ENCODE data around the gene HNRNPA0. TPM values are rescaled to one million over a fixed set of nuclear protein-coding genes. Genes with fewer than 3 reads are reported as not detected.

The HNRNPA0 gene
- total and polyA plus RNA-seq, 12 donors, result 7.9 to 23.8 (median 17.4) TPM

GRCh38 chr5:137796279-137796678, 42.1 kb upstream of the HNRNPA0 start:
- intact Hi-C loops (cut with DNase I), result no loop called here
- H3K9me3 ChIP-seq, result no peaks in the 10 kb centered on the region
- no peak overlapping the region for H3K4me3 ChIP-seq
- H3K27ac ChIP-seq, result peak overlapping the region in 1 of 10 donors; percentile 22
- no peak for TF ChIP-seq CTCF (IDR thresholded peaks at IDR 0.05)
- ATAC-seq, result no peak
- no peaks in the 10 kb centered on the region for H3K36me3 ChIP-seq
- no peak for DNase-seq
- no peaks in the 10 kb centered on the region for H3K27me3 ChIP-seq
- 30 to 45% methylated on average over 3 of the region's 3 CpGs for WGBS, 2 donors
- peaks cover 0 to 10% (median 0%) of the 10 kb centered on the region in 9 donors for H3K4me1 ChIP-seq

- ATAC-seq, result peak in 1 of 8 donors; percentile 19
- Histone ChIP-seq H3K4me3 (no peak overlapping the region), H3K27me3 (no peaks in the 10 kb centered on the region), H3K4me1 (peaks cover 0 to 10% (median 0%) of the 10 kb centered on the region in 9 donors), H3K9me3 (no peaks in the 10 kb centered on the region), H3K36me3 (no peaks in the 10 kb centered on the region), H3K27ac (no peak overlapping the region)
- no peak for TF ChIP-seq CTCF (IDR thresholded peaks at IDR 0.05)
- 69 to 80% methylated on average over 4 to 5 of the region's 5 CpGs for WGBS, 2 donors
- intact Hi-C loops (cut with DNase I), result no loop called here
- DNase-seq, result no peak
Measured at GRCh38 chr5:137794863-137795262, 40.7 kb upstream of the HNRNPA0 start.

- 91 to 94% methylated on average over 1 of the region's 1 CpG for WGBS, 2 donors
- H3K4me1 ChIP-seq, result peaks cover 0 to 10% (median 0%) of the 10 kb centered on the region in 9 donors
- H3K9me3 ChIP-seq, result peaks cover 0 to 5% (median 0%) of the 10 kb centered on the region in 11 donors
- no peaks in the 10 kb centered on the region for H3K36me3 ChIP-seq
- no peak overlapping the region for H3K27ac ChIP-seq
- no peak for ATAC-seq
- no peak for TF ChIP-seq CTCF (IDR thresholded peaks at IDR 0.05)
- DNase-seq, result no peak
- no peak overlapping the region for H3K4me3 ChIP-seq
- intact Hi-C loops (cut with DNase I), result no loop called here
- H3K27me3 ChIP-seq, result no peaks in the 10 kb centered on the region
Measured at GRCh38 chr5:137792303-137792702, 38.1 kb upstream of the HNRNPA0 start.

- Histone ChIP-seq H3K27me3 (no peaks in the 10 kb centered on the region), H3K36me3 (no peaks in the 10 kb centered on the region), H3K9me3 (peaks cover 0 to 5% (median 0%) of the 10 kb centered on the region in 11 donors), H3K27ac (no peak overlapping the region), H3K4me3 (no peak overlapping the region), H3K4me1 (peaks cover 0 to 10% (median 0%) of the 10 kb centered on the region in 9 donors)
- DNase-seq (no peak), ATAC-seq (no peak)
- 84% methylated on average over 4 of the region's 4 CpGs for WGBS, 2 donors
- intact Hi-C loops (cut with DNase I), result no loop called here
- TF ChIP-seq CTCF (IDR thresholded peaks at IDR 0.05), result no peak
Measured at GRCh38 chr5:137791799-137792198, 37.6 kb upstream of the HNRNPA0 start.

Data from heart right ventricle (tissue), 16 donors.